NCI-H146 treated with DMSO at 0.1 percent for 48 hours (cell line): Measurements from ENCODE around the gene POU2F3.

Experiments used
- DNase-seq: peaks from one replicate; lab custom pipeline; 2025; ENCODE audit not compliant: unreplicated experiment; lab: John Stamatoyannopoulos, UW

The POU2F3 gene

DNA sequence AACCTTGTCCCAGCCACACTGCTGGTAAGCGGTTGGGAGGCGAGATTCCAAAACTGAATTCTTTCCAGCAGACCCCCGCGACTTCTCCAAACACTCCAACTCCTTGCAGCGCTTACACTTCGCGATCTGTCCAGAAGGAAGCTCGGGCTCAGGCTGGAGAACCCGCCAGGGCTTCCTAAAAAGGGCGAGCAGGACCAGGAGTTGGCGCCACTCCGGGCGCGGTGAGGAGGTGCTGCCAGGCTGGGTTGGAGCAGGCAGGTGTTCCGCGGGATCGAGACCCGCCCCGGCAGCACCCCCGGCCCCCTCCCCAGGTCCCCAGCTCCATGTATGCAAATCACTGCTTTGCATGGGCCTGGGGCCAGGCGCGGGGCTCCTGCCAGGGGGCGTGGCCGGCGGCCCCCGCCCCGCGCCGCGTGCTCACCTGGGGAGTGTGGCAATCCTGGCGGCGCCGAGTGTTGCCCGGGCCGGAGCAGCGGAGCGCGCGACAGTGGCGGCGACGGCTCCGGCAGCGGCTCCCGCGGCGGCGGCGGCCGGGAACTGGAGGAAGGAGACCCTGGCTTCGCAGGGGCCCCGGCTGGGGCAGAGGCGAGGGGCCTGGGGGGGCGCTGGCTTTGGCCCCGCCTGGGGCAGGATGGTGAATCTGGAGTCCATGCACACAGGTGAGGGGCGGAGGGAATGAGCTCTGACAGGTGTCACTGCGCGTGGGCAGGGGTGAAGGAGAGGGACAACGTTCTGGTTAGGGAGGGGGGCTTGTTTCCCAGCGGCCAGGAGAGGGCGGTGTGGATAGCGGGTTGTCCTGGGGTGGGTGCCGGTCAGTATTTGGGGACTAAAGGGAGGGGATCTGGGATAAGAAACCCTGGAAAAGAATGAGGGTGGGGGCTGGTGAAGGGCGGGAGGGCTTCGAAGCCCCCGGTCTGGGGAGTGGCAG, at the start of gene POU2F3:
POU2F3 (plus strand) TSS at position 428 of the 928 bp plus-strand sequence; CDS start at position 632, 204 bp downstream.
- DNase-seq: no peak

DNA sequence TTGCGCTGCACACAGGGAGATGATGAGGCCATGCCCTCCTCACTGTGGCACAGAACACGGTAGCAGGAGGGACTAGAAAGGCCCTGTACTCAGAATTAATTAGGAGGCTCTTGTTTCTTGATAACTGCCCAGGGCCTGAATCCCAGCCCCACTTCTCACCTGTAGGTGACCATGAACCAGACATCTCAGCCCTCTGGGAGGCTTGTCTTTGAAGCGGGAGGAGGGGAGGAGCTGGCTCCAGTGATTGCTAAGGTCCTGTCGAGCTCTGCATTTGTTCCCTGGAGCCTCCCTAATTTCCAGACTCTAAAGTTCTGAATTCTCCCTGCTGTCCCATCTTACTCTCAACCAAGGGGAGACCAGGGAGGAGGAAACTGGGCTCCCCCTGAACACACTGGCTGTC, 48.9 kb upstream of the POU2F3 start:
- no peak for DNase-seq

DNA sequence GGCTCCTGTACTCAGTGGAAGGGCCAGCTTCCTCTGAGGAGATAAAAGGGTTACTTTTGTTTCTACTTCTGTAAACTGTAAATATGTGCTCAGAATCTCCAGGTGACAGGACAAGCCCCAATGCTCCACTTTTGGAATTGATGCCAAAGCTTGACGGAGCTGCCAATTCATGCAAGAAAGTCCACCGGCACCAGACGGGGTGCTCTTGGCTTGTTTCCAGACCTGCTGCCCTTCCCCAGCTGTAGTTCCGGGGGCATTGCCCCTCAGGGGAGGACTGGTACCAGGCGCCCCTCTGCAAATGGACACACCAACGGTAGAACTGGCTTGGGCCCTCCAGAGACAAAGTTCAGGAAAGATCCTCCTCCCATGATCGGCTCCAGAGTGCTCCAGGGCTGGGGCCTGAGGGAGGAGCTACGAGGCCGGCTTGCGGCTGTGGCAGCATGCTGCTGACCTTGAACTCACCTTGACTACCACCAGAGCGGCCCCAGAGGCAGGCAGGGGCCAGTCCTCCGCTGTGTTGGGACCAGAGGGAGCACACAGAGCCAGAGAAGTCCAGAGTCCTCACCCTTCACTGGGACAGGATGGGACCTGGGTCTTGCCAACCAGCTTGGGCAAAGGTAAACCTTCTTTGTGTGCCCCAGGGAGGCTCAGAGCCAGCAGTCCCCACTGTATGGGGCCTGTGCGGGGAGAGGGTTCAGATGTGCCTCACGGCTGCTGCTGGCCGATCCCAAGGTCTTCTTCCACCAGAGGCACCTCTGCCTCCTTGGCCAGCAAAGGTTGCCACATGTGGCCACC, 46.9 kb upstream of the POU2F3 start:
- no peak for DNase-seq

DNA sequence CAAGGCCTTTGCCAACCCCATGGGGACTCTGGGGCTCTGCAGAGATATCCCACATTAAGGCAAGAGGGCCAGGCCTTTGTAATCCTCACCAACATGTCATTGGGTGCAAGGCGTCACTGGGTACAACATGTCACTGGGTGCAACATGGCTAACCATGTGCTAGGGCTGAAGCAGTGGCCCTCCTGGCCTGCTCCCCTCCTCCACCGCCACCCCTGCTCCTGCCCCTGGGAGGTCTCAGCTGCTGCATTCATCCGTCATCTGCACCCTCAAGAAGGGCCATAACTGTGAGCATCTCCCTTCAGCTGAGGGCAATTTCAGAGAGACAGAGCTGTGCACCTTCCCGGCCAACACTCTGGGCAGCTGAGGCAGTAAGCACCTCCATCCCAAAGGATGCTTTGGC, 45.8 kb upstream of the POU2F3 start:
- no peak for DNase-seq

DNA sequence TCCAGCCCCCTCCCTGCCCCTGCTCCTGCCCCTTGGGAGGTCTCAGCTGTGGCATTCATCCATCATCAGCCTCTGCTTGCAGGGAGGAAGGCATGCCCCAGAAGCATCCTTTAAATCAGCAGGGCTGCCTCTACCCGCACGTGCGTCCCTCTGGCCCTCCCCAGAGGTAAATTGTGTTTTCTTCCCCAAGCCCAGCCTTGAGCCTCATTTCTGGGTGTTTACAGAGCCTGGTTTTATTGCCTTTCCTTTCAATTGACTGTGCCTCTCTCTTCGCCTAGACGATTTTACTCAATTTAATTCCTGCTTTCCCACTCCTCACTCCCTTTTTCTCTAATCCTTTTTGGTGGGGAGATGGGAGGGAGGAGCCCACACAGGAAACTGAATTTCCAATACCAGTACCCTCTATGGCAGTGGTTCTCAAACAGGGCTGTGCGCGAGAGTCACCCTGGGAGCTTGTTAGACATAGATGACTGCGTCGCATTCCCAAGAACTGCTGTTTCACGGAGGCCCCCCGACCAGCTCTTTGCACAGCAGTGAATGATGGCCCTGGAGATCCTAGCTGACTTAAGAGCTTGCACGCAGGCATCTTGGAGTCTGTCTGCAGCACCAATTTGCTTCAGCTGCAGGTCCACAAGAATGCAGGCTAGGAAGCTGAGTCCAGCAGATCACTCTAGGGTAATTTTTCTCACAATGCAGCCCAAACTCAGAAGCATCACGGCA, 44.2 kb upstream of the POU2F3 start:
- no peak for DNase-seq

DNA sequence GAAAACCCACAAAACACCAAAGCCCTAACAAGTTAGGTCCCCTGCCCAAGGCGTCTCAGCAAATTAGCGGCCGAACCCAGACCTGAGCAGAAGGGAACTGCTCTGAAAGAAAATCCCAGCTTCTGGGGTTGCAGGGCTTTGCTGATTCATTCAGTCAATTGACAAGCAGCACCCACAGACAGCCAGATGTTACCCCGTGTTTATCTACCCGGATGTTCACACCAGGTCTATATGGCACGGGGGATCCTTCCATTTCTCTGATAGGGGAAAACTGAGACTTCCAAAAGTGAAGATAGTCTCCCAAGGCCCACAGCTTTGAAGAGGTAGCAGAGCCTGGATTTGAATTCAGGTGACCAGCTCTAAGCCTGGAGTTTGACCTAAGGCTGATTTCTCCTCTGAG, 43.1 kb upstream of the POU2F3 start:
- DNase-seq: no peak

DNA sequence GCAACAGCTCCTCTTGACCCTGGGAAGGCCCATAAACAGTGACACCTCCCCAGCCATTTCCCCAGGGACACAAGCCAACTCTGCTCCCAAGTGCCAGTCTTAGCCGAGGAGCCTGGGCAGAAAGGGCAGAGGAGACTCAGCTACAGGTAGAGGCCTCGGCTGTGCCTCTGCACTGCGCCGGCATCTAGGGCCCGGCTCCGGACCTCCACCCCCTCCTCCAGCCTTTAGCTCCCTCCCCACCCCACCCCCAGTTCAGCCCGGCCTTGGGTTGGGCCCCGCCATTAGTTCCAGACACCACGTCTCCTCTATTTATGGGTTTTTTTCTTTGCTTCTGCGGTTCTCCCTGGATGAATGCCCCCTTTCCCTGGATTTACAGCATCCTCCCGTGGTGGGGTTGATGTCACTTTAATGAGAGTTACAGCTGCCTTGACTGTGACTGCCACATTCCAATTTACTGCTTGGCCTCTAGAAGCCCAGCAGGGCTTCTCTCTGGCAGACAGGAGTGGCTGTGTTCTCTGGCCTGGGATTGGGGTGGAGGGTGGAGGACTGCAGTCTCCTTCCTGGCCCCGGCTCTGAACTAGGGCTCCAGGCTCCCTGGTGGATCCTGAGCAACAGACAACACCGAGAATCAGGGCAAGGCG, 42.6 kb upstream of the POU2F3 start:
- DNase-seq: no peak

DNA sequence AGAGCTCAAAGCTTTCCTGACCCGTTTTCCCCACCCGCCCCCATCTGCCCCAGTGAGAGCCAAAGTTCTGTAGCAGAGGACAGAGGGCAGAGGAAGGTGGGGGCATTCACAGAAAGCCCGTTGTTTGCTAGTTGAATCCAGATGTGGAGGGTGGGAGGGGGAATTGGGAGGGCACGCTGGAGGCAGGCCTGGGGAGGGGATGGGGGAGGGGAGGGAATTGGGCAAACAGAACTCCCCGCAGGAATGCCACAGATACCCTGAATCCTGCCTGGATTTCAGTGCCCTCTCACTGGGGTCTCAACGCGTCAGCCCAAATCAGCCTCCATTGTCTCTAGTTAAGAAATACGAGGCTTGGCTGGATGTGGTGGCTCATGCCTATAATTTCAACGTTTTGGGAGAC, 42.0 kb upstream of the POU2F3 start:
- DNase-seq: no peak

DNA sequence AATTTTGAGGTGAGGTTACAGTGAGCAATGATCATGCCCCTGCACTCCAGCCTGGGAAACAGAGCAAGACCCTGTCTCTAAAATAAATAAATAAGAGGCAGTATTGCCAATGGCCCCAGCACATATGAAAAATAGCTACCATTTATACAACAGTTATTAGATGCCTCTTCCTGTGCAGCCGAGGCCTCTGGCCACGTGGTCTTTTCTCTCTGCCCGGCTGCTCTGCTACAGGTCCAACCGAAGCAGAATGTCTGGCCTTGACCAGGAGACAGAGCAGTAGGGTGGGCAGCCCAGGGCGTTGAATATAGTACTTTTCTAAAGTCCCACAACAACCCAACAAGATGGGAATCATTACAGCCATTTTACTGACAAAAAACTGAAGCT, 41.5 kb upstream of the POU2F3 start:
- no peak for DNase-seq

DNA sequence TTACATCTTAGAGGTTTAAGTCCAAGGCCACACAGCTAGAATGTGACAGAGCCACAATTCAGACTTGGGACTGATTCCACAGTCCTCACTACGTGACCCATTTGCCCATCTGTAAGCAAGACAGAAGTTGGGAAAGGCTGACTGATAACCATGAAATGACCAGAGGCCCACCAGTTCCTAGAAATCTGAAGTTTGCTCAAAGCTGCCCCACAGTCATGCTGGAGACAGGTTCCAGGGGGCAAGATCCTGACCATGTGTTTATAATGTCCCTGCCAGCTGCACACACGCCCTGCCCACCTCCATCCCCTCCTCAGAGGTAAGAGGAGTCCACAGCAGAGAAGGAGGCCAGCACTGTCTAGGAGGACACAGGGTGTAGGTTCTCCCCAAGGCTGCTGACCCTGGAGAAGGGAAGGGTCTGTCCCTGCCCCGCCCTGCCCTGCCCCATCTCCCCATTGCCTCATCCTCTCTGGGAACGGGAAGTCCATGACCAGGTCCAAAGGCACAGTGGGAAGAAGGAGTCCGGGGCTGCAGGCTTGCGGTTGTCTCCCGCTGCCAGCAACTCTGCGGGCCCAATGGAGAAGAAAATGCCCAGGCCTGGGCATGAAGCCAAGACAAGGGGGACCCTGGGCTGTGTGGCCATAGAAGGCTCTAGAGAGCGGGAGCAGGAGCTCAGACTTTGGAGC, 41.0 kb upstream of the POU2F3 start:
- DNase-seq: no peak

DNA sequence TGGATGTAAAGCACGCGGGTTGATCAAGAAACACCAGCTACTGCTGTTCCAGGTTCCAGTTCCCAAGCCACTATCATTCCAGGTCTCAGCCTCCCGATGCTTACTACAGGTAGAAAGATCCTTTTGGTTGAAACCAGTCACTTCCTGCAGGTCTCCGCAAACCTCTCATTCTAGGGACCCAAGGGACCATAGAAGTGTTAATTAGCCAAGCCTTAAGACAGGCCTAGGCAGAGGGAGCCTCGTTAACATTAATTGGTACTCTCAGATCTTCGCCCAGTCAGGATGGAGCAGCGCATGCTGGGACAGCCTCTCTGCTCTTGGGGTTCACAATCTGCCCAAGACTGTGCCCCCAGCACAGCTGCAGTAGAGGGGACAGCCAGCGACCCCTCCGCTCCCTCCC, 40.3 kb upstream of the POU2F3 start:
- DNase-seq: no peak

DNA sequence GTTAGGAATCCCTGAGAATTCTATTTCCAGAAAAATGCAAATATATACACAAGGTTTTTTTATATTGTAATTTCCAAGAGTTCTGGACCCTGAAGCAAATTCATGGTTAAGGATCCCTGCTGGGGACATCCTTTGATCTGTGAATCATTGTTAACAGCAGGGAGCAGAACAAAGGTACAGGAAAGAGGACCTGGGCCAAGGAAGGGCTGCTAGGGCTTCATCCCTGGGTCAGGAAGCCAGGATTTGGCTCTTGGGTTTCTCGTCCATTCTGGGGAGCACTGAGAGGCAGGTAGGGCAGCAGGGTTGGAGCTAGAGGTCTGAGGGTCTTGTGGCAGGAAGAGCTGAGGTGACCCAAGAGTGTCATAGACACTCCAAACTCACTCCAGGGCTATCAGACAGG, 39.3 kb upstream of the POU2F3 start:
- no peak for DNase-seq

DNA sequence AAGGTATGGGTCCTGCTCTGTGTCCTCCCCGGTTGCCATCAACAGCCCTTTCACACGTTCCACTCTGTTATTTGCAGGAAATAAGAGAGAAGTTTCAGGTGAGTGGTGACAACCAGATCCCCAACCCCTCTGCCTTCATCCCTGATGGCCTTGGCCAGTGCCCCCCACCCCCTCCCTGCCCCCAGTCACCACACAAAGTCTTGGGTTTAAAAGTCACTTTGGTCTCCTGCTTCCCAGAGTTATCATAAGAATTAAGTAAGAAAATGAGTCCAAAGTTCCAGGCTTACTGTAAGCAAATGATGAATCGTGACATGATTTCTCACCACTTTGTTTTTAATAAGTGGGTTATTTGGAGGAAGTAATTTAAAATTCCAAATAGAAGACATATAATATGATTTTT, 38.3 kb upstream of the POU2F3 start:
- DNase-seq: no peak

DNA sequence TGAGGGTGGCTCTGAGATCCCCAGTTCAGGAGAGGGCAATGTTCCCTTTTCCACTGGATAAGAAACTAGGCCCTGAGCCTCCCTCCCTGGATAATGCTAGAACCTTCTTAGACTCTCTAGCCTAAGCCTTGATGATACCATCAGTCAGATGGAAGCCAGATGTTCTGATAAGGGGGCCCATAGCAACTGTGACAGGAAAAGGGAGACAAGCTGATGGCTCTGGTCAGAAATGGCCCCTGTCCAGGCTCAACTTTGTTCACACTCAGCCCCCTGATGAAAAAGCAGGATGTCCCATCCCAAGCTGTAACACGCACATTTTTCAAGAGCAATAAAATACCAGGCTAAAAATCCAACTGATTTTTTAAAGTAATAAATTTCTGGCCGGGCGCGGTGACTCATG, 36.3 kb upstream of the POU2F3 start:
- no peak for DNase-seq

DNA sequence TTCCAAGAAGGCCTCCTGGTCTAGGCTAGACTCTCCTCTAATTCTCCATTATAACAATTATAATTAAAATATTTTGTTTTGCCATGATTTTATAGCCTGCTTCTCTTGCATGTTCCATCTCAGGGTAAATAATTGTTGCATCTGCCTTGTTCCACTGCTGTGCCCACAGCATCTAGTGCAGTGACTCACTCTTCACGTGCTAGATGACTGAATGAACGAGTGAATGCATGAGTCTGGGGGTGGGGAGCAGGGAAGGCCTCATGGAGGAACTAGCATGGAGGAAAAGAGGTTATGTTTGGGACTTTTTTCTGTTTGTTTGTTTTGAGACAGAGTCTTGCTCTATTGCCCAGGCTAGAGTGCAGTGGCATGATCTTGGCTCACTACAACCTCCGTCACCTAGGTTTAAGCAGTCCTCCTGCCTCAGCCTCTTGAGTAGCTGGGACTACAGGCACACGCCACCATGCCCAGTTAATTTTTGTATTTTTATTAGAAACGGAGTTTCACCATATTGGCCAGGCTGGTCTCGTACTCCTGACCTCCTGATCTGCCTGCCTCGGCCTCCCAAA, 34.3 kb upstream of the POU2F3 start:
- no peak for DNase-seq

DNA sequence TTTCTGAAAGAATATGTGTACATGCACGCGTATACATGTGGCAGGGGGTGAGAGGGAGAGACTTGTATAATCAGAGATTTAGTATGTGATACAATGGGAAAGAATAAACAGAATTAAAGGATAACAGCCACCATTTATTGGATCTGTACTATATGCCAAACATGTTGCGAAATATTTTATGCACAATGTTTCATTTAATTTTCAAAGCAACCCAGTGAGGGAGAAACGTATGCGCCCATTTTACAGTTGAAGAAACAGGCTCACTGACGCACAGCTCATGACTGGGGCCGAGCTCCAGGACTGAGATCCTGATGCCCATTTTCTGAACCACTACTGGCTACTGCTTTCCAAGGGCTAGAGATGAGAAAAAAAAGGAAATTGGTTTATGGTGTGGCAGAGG, 32.4 kb upstream of the POU2F3 start:
- no peak for DNase-seq

DNA sequence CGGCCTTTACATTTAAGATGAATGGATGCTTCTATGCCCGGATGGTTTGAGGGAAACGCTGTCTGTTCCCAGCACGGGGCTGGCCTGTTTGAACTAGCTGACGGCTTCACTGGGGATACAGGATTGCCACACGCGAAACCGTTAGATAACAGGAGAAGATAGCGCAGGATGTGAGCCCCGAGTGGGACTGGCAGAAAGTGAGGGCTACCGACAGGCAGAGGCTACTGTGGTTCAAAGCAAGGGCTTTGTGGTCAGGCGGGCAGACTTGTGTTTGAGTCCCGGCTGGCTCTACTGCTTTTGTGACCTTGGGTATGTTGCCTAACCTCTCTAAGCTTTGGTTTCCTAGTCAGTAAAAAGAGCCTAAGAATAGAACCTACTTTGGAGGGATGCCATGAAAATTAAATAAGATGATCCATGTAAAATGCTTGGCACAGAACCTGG, 31.9 kb upstream of the POU2F3 start:
- DNase-seq: no peak

DNA sequence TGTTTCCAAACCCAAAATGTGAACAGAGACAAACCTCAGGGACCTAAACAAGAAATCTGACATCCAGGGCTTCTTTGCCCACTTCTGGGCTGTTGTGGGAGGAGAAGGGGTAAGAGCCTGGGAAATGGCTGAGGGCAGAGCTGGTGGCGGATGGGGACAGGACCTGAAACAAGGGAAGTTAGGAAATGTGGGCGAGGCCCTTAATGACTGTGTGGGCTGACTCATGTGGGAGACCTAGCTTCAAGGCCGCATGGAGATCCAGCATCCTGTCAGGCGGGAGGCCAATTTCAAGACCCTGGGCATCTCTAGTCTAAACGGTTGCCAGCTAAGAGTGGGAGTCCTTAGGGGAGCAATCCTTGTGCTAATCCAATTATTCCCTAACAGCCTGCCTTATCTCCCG, 31.2 kb upstream of the POU2F3 start:
- DNase-seq: no peak

DNA sequence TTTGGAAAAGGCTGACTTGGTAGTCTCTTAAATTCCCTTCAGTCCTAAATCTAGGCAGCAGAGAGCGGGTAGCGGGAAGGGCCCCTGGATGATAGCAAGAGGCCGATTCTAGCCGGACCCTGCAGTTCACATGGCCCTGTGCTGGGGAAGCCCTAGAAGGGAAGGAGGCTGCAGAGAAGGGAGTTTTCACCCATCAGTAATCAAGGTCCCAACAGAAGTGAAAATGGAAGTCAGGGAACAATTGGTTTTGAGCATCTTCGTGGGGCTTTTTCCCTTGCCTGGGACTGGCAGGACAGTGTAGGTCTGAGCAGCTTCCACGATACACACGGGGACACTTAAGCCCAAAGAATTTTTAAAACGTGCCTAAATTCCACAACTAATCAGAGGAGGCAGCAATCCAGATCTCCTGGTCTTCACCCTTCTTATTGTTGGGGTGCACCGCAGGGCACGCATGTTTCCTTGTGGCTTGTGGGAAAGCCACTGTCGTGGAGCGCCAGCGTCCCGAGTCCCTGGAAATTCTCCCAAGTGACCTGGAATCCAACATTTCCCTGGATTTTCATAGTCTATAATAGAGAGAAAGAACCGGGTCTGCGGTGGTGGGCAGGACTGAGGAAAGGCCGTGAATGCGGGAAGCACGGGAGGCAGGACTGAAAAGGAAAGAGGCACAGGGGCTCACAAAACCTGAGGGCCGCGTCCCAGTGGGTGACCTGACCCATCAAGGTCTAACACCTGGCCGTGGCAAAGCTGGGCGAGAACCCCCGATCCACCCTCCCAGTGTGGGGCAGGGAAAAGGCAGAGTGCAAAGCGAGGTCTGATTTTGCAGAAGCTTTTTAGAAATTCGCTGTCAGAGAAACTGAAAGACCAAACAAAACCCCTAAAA, 30.0 kb upstream of the POU2F3 start:
- DNase-seq: no peak
